ENCODE data around the gene HSFX3.
"Not testable (repeated sequence)": the region's sequence is repeated elsewhere in the genome, so short reads cannot be mapped to it uniquely, and the experiment has no call there.

Gene HSFX3

GRCh38 chrX:149526318-149527033, 23.2 kb downstream of the HSFX3 start:
- not testable (repeated sequence) for H4K5ac ChIP-seq (ENCODE audit: low read length); H3K4me1 ChIP-seq (ENCODE audit: control insufficient read depth, low read depth, low read length); DNase-seq; H2BK15ac ChIP-seq (replicated peaks; ENCODE audit: low read depth); H3K36me3 ChIP-seq (ENCODE audit: control insufficient read depth, insufficient read depth, low read length); H3K79me2 ChIP-seq (ENCODE audit: control insufficient read depth, insufficient read depth, low read length); H3K79me1 ChIP-seq (ENCODE audit: low read length); H3K27me3 ChIP-seq (ENCODE audit: insufficient read depth, low read length, poor library complexity); H3K18ac ChIP-seq (ENCODE audit: low read length); H3K4ac ChIP-seq (ENCODE audit: low read depth, low read length); H3K27ac ChIP-seq (ENCODE audit: low read depth, low read length); H2BK5ac ChIP-seq (ENCODE audit: low read length); H2BK120ac ChIP-seq (ENCODE audit: low read depth, low read length); H4K8ac ChIP-seq (ENCODE audit: low read depth, low read length); H3K56ac ChIP-seq (ENCODE audit: low read length); H3K23ac ChIP-seq (ENCODE audit: low read length); H3K4me3 ChIP-seq (ENCODE audit: low read length); H3K4me2 ChIP-seq (ENCODE audit: low read length); H2AK5ac ChIP-seq (ENCODE audit: low read length); H3K9ac ChIP-seq (ENCODE audit: low read length)
- WGBS (ENCODE audit: extremely low coverage, insufficient coverage, low lambda C conversion rate): no CpG with 5 or more reads among the region's 13 CpGs

- WGBS (ENCODE audit: extremely low coverage, insufficient coverage, low lambda C conversion rate): no CpG with 5 or more reads among the region's 5 CpGs
- not testable (repeated sequence) for H3K79me1 ChIP-seq (ENCODE audit: low read length)
Observed at GRCh38 chrX:149525903-149526302, 23.8 kb downstream of the HSFX3 start.

GRCh38 chrX:149525389-149525788, 24.3 kb downstream of the HSFX3 start:
- DNase-seq: peak; percentile 84
- not testable (repeated sequence) for H3K4ac ChIP-seq (ENCODE audit: low read depth, low read length); H3K27me3 ChIP-seq (ENCODE audit: insufficient read depth, low read length, poor library complexity); H3K9ac ChIP-seq (ENCODE audit: low read length); H2BK120ac ChIP-seq (ENCODE audit: low read depth, low read length); H3K4me1 ChIP-seq (ENCODE audit: control insufficient read depth, low read depth, low read length); H4K8ac ChIP-seq (ENCODE audit: low read depth, low read length); H3K56ac ChIP-seq (ENCODE audit: low read length); H3K23ac ChIP-seq (ENCODE audit: low read length); H3K27ac ChIP-seq (ENCODE audit: low read depth, low read length); H3K79me1 ChIP-seq (ENCODE audit: low read length); H3K79me2 ChIP-seq (ENCODE audit: control insufficient read depth, insufficient read depth, low read length); H2AK5ac ChIP-seq (ENCODE audit: low read length); H3K18ac ChIP-seq (ENCODE audit: low read length); H3K36me3 ChIP-seq (ENCODE audit: control insufficient read depth, insufficient read depth, low read length); H3K4me2 ChIP-seq (ENCODE audit: low read length); H2BK15ac ChIP-seq (replicated peaks; ENCODE audit: low read depth); H2BK5ac ChIP-seq (ENCODE audit: low read length); H3K4me3 ChIP-seq (ENCODE audit: low read length); H4K5ac ChIP-seq (ENCODE audit: low read length)
- WGBS (ENCODE audit: extremely low coverage, insufficient coverage, low lambda C conversion rate): no CpG with 5 or more reads among the region's 10 CpGs

More at GRCh38 chrX:149525903-149526302, 23.8 kb downstream of the HSFX3 start:
- H4K5ac ChIP-seq (ENCODE audit: low read length); H3K56ac ChIP-seq (ENCODE audit: low read length); H3K4ac ChIP-seq (ENCODE audit: low read depth, low read length); H2BK120ac ChIP-seq (ENCODE audit: low read depth, low read length); H3K4me2 ChIP-seq (ENCODE audit: low read length); H3K36me3 ChIP-seq (ENCODE audit: control insufficient read depth, insufficient read depth, low read length); H3K4me3 ChIP-seq (ENCODE audit: low read length); H3K9ac ChIP-seq (ENCODE audit: low read length); H3K23ac ChIP-seq (ENCODE audit: low read length); H2BK15ac ChIP-seq (replicated peaks; ENCODE audit: low read depth); DNase-seq; H3K79me2 ChIP-seq (ENCODE audit: control insufficient read depth, insufficient read depth, low read length); H4K8ac ChIP-seq (ENCODE audit: low read depth, low read length); H2BK5ac ChIP-seq (ENCODE audit: low read length); H3K4me1 ChIP-seq (ENCODE audit: control insufficient read depth, low read depth, low read length); H3K27me3 ChIP-seq (ENCODE audit: insufficient read depth, low read length, poor library complexity); H2AK5ac ChIP-seq (ENCODE audit: low read length); H3K27ac ChIP-seq (ENCODE audit: low read depth, low read length); H3K18ac ChIP-seq (ENCODE audit: low read length): not testable (repeated sequence)

GRCh38 chrX:149522916-149523315, 26.8 kb downstream of the HSFX3 start:
- Histone ChIP-seq H2BK120ac (ENCODE audit: low read depth, low read length) (no peak overlapping the region), H3K9ac (ENCODE audit: low read length) (no peak overlapping the region), H2AK5ac (ENCODE audit: low read length) (no peak overlapping the region), H3K56ac (ENCODE audit: low read length) (no peak overlapping the region), H3K36me3 (ENCODE audit: control insufficient read depth, insufficient read depth, low read length) (no peaks in the 10 kb centered on the region), H2BK5ac (ENCODE audit: low read length) (no peak overlapping the region), H3K4me3 (ENCODE audit: low read length) (no peak overlapping the region), H4K8ac (ENCODE audit: low read depth, low read length) (no peak overlapping the region), H3K27me3 (ENCODE audit: insufficient read depth, low read length, poor library complexity) (no peaks in the 10 kb centered on the region), H4K5ac (ENCODE audit: low read length) (no peak overlapping the region), H3K27ac (ENCODE audit: low read depth, low read length) (no peak overlapping the region), H3K79me1 (ENCODE audit: low read length) (no peaks in the 10 kb centered on the region), H3K4ac (ENCODE audit: low read depth, low read length) (no peak overlapping the region), H3K4me1 (ENCODE audit: control insufficient read depth, low read depth, low read length) (no peaks in the 10 kb centered on the region), H3K18ac (ENCODE audit: low read length) (no peak overlapping the region), H3K23ac (ENCODE audit: low read length) (no peak overlapping the region), H2BK15ac (replicated peaks; ENCODE audit: low read depth) (no peak overlapping the region), H3K79me2 (ENCODE audit: control insufficient read depth, insufficient read depth, low read length) (no peaks in the 10 kb centered on the region), H3K4me2 (ENCODE audit: low read length) (no peak overlapping the region)
- no peak for DNase-seq
- no CpG with 5 or more reads among the region's 2 CpGs for WGBS (ENCODE audit: extremely low coverage, insufficient coverage, low lambda C conversion rate)

GRCh38 chrX:149521438-149521837, 28.3 kb downstream of the HSFX3 start:
- WGBS (ENCODE audit: extremely low coverage, insufficient coverage, low lambda C conversion rate): no CpG with 5 or more reads among the region's 9 CpGs
- Histone ChIP-seq H2BK15ac (replicated peaks; ENCODE audit: low read depth) (no peak overlapping the region), H3K9ac (ENCODE audit: low read length) (no peak overlapping the region), H3K4me1 (ENCODE audit: control insufficient read depth, low read depth, low read length) (no peaks in the 10 kb centered on the region), H3K56ac (ENCODE audit: low read length) (no peak overlapping the region), H3K36me3 (ENCODE audit: control insufficient read depth, insufficient read depth, low read length) (no peaks in the 10 kb centered on the region), H3K18ac (ENCODE audit: low read length) (no peak overlapping the region), H2BK5ac (ENCODE audit: low read length) (no peak overlapping the region), H4K5ac (ENCODE audit: low read length) (no peak overlapping the region), H4K8ac (ENCODE audit: low read depth, low read length) (no peak overlapping the region), H3K23ac (ENCODE audit: low read length) (no peak overlapping the region), H3K27me3 (ENCODE audit: insufficient read depth, low read length, poor library complexity) (no peaks in the 10 kb centered on the region), H3K79me1 (ENCODE audit: low read length) (no peaks in the 10 kb centered on the region), H3K4ac (ENCODE audit: low read depth, low read length) (no peak overlapping the region), H3K79me2 (ENCODE audit: control insufficient read depth, insufficient read depth, low read length) (no peaks in the 10 kb centered on the region), H3K4me3 (ENCODE audit: low read length) (no peak overlapping the region), H2AK5ac (ENCODE audit: low read length) (no peak overlapping the region), H3K4me2 (ENCODE audit: low read length) (no peak overlapping the region), H2BK120ac (ENCODE audit: low read depth, low read length) (no peak overlapping the region), H3K27ac (ENCODE audit: low read depth, low read length) (no peak overlapping the region)
- no peak for DNase-seq

Measured in mesendoderm (in vitro differentiated cells).